Omental fat pad (tissue), 4 donors: ENCODE data around the gene SPTBN5. TPM values are rescaled to one million over a fixed set of nuclear protein-coding genes. Genes with fewer than 3 reads are reported as not detected.

ENCODE experiments used
- ATAC-seq: fragments of 150-250 bp; one replicate; pipeline ENCODE4 v1.9.1; 2016; ENCODE audit warnings: mild to moderate bottlenecking, moderate library complexity; ENCODE audit not compliant: low FRiP score
- DNase-seq: peaks from one replicate; pipeline ENCODE4 v3.0.0-alpha.2; 2019; ENCODE audit warnings: low spot score
- total RNA-seq, 4 donors: library from RNA; depleted of rRNA; stranded (reverse); fragments of >200 nt; gene quantifications; one replicate each; pipeline ENCODE4 v1.1.0, GENCODE V29; 2016
- TF ChIP-seq, protein P1 (sequence below), 3 donors: fragments of 450-650 bp; IDR thresholded peaks; one replicate each; pipeline ENCODE4 v1.5.1; 2016 to 2017; ENCODE audit warnings: antibody characterized with exemption in 3 of 3, mild to moderate bottlenecking in 3 of 3, moderate library complexity in 2 of 3

Gene SPTBN5
- total RNA-seq, 4 donors from 2014 or later = 0.19 to 3.8 (median 1.8) TPM

DNA sequence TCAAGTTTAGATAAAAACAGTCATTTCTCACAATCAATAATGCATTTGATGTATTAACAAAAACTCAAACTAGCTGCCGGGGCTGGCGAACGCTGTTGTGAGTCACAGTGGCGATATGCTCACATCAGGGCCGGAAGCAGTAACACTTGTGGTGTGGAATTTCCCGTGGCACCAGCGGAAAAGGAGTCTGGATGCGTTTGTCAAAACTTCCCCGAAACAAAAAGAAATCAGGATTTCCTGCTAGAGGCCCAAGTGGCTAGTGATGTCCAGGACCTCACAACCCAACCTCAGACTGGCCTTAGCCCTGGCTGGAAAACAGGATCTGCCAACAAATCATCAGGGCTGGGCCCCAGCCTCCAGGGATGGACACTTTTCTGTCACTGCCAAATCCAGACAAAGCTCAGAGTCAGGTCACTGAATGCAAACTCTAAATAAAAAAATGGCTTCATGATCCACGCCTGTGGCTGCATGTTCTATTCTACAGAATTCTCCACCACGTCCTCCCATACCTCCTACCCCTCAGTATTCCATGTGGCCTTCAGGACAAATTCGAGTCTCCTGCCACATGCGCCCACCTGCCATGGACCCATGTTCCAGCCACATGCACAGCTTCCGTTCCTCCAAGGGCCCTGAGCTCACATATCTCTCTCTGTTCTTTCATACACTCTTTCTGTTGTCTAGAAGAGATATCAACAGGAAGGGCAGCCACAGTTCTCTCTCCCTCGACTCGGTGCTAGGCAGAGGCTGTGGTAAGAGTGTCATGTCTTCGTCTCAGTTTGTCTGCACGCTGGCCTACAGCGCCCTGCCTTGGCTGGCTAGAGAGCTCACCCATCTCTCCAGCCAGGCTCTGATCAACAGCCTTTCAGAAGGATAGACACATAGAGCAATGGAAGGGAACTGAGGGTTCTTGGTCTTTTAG lies 43.1 kb upstream of the SPTBN5 start:
- DNase-seq (no peak), ATAC-seq (no peak)
- TF ChIP-seq, protein P1, sequence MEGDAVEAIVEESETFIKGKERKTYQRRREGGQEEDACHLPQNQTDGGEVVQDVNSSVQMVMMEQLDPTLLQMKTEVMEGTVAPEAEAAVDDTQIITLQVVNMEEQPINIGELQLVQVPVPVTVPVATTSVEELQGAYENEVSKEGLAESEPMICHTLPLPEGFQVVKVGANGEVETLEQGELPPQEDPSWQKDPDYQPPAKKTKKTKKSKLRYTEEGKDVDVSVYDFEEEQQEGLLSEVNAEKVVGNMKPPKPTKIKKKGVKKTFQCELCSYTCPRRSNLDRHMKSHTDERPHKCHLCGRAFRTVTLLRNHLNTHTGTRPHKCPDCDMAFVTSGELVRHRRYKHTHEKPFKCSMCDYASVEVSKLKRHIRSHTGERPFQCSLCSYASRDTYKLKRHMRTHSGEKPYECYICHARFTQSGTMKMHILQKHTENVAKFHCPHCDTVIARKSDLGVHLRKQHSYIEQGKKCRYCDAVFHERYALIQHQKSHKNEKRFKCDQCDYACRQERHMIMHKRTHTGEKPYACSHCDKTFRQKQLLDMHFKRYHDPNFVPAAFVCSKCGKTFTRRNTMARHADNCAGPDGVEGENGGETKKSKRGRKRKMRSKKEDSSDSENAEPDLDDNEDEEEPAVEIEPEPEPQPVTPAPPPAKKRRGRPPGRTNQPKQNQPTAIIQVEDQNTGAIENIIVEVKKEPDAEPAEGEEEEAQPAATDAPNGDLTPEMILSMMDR (IDR thresholded peaks at IDR 0.05) = no peak

DNA sequence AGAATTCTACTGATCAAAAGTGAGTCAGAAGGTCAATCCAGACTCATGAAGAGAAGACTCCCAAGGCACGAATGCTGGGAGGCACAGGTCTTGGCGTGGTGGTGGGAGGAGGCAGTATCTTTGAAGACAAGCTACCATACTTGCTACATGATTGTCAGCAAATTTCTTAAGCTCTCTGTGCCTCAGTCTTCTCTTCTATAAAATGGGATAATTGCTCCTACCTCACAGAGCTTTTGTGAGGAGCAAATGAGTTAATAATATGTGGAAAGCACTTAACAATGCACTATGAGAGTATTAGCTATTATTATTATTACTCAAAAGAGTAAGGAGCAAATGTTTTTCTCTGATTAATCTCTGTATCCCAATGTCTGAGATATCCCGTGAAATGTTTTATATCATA lies 42.3 kb upstream of the SPTBN5 start:
- ATAC-seq = no peak
- TF ChIP-seq, protein P1 (IDR thresholded peaks at IDR 0.05) = no peak
- DNase-seq = no peak

DNA sequence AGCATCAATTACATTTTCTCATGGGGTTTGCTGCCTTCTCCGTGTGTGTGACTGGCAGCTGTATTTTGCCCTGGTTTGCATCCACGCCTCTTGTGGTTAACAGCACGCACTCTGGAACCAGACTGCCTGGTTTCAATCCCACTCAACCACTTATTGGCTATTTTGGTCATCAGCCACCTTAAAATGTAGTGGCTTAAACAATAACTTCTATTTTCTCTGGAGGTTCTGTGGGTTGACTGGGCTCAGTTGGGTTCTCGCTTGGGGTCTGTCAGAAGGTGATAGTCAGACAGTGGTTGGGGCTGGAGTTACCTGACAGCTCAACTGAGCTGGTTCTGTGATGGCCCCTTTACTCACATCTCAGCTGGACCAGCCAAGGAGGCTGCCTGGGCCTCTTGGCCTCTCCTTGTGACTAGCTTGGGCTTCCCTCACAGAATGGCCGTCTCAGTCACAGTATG lies 41.7 kb upstream of the SPTBN5 start:
- no peak for ATAC-seq
- TF ChIP-seq, protein P1 (IDR thresholded peaks at IDR 0.05) = no peak
- DNase-seq = no peak

DNA sequence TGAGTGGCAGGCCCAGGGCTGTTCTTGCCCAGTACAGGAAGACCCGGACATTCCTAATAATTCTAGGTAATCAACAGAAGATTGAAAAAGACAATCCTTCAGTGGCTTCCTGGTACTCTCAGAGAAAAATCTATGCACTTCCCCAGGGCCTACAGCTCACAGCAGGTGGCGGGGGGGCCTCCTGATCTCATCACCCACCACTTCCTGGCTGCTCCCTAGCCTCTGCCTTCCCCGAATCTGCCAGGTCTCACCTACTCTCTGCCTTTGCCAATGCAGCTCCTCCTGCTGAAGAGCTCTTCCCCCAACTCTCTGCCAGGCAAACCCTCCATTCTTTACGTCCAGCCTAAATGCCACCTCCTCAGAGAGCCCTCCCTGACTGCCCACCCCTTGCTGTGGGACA lies 41.0 kb upstream of the SPTBN5 start:
- DNase-seq (no peak), ATAC-seq (no peak)
- TF ChIP-seq, protein P1 (IDR thresholded peaks at IDR 0.05) = no peak

DNA sequence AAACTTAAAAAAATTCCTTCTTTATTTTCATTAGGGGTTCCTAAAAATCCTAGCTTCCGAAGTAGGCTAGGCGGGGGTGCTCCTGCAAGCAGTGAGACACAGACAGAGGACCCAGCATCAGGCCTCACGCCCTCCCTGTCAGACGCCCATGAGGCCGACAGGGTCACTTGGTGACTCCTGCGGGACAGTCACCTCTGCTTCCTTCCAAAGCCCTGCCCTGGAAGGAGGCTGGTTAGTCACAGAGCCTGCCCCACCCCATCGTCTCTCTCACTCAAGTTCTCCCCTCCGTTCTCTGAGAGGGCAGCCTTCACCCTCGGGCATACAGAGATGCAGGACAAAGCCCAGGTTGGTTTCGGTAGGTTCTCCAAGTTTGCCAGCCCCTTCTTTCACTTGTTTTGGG lies 39.9 kb upstream of the SPTBN5 start:
- DNase-seq = no peak
- ATAC-seq = no peak
- TF ChIP-seq, protein P1 (IDR thresholded peaks at IDR 0.05) = no peak

DNA sequence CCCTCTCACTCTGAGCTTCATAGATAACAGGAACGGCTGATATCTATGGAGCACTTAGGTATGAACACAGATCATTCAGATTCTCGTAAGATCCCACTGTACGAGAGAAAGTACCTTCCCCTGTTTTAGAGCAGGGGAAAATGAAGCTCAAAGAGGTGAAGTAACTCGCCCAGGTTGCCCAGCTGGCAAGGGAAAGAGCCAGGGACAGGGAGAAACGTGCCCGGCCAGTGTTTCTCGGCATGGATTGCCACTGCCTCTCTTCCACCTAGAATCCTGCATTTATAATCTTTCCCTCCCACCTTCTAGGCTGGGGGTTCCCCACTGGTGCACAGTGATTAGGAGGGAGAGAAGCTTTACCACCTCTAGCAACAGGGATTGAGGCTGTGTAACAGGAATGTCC lies 39.5 kb upstream of the SPTBN5 start:
- DNase-seq (no peak), ATAC-seq (no peak)
- TF ChIP-seq, protein P1 (IDR thresholded peaks at IDR 0.05) = no peak
